Astrocyte (in vitro differentiated cells and primary cell): ENCODE measurements around the gene RPS3.

Experiments used
- EZH2 ChIP-seq: IDR thresholded peaks from 2 replicates; pipeline ENCODE4 v1.6.1; 2012; ENCODE audit warnings: mild to moderate bottlenecking, low read length, inconsistent platforms; ENCODE audit not compliant: insufficient read depth
- TF ChIP-seq, protein P1 (sequence below): IDR thresholded peaks from 2 replicates; pipeline ENCODE4 v1.5.1; 2011; ENCODE audit warnings: low read depth, mild to moderate bottlenecking, inconsistent platforms, low read length, moderate library complexity; ENCODE audit not compliant: insufficient read depth

DNA sequence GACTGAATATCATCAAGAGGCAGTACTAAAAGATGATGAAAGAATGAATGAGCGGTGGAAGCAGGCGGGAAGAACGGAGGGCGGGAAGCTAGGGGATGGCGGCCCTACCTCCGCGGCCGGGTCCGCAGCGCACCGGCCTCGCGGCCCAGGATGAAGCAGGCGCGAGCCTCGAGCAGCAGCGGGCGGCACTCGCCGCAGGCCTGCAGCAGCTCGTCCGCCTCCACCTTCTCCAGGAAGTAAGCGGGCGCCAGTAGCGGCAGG lies 30.3 kb downstream of the RPS3 start:
- TF ChIP-seq, protein P1, sequence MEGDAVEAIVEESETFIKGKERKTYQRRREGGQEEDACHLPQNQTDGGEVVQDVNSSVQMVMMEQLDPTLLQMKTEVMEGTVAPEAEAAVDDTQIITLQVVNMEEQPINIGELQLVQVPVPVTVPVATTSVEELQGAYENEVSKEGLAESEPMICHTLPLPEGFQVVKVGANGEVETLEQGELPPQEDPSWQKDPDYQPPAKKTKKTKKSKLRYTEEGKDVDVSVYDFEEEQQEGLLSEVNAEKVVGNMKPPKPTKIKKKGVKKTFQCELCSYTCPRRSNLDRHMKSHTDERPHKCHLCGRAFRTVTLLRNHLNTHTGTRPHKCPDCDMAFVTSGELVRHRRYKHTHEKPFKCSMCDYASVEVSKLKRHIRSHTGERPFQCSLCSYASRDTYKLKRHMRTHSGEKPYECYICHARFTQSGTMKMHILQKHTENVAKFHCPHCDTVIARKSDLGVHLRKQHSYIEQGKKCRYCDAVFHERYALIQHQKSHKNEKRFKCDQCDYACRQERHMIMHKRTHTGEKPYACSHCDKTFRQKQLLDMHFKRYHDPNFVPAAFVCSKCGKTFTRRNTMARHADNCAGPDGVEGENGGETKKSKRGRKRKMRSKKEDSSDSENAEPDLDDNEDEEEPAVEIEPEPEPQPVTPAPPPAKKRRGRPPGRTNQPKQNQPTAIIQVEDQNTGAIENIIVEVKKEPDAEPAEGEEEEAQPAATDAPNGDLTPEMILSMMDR: no peak
- TF ChIP-seq EZH2: no peak
